CD4-positive, CD25-positive, alpha-beta regulatory T cell (primary cell): ENCODE data around the gene EGFLAM. TPM values are rescaled to one million over a fixed set of nuclear protein-coding genes. Genes with fewer than 3 reads are reported as not detected.

ENCODE experiments used
- ATAC-seq, 2 donors: fragments of 150-1000 bp; cut with Tn5 transposase; one replicate each; pipeline ENCODE4 v1.10.0; 2021; ENCODE audit warnings: low read depth in 2 of 2, moderate number of reproducible peaks in 2 of 2, moderate library complexity in 1 of 2
- DNase-seq, 3 donors: peaks; one replicate each; pipeline versions ENCODE4 v3.0.0 to v3.0.0-alpha.2; 2012 to 2022; ENCODE audit warnings: mixed read lengths in 1 of 3
- H3K27ac ChIP-seq: one replicate; pipeline ENCODE4 v1.7.0; 2013; ENCODE audit warnings: mild to moderate bottlenecking, low read length; ENCODE audit not compliant: insufficient read depth, poor library complexity, severe bottlenecking
- H3K27me3 ChIP-seq: one replicate; pipeline ENCODE4 v1.7.0; 2013; ENCODE audit warnings: low read length; ENCODE audit not compliant: control insufficient read depth, insufficient read depth
- H3K36me3 ChIP-seq: one replicate; pipeline ENCODE4 v1.7.0; 2013; ENCODE audit warnings: mild to moderate bottlenecking, low read length, moderate library complexity; ENCODE audit not compliant: control insufficient read depth, insufficient read depth
- H3K4me1 ChIP-seq: 2 replicates; pipeline ENCODE4 v1.7.0; 2013; ENCODE audit warnings: mild to moderate bottlenecking, low read length; ENCODE audit not compliant: insufficient read depth, control insufficient read depth, poor library complexity, severe bottlenecking
- H3K4me3 ChIP-seq: one replicate; pipeline ENCODE4 v1.7.0; 2013; ENCODE audit warnings: low read depth, mild to moderate bottlenecking, low read length, moderate library complexity
- H3K9me3 ChIP-seq, 2 experiments: 1 replicate in 1 of 2; 2 replicates in 1 of 2; pipeline ENCODE4 v1.7.0; 2013; ENCODE audit warnings: low read length in 2 of 2, mild to moderate bottlenecking in 1 of 2, moderate library complexity in 1 of 2; ENCODE audit not compliant: control insufficient read depth in 2 of 2
- H3K27ac Mint-ChIP-seq, 3 donors: one replicate each; pipeline ENCODE4 v1.8.0; 2020 to 2022; ENCODE audit warnings: mild to moderate bottlenecking in 3 of 3, mixed read lengths in 3 of 3, moderate library complexity in 2 of 3
- H3K27me3 Mint-ChIP-seq: one replicate; pipeline ENCODE4 v1.8.0; 2022; ENCODE audit warnings: mild to moderate bottlenecking, mixed read lengths
- H3K36me3 Mint-ChIP-seq: one replicate; pipeline ENCODE4 v1.8.0; 2020; ENCODE audit warnings: mixed read lengths
- H3K4me1 Mint-ChIP-seq, 4 donors: one replicate each; pipeline ENCODE4 v1.8.0; 2020 to 2022; ENCODE audit warnings: mixed read lengths in 4 of 4, mild to moderate bottlenecking in 1 of 4
- H3K4me3 Mint-ChIP-seq, 4 donors: one replicate each; pipeline ENCODE4 v1.8.0; 2020 to 2022; ENCODE audit warnings: mild to moderate bottlenecking in 4 of 4, mixed read lengths in 4 of 4, moderate library complexity in 3 of 4
- H3K9me3 Mint-ChIP-seq, 7 donors: one replicate each; pipeline ENCODE4 v1.8.0; 2020 to 2022; ENCODE audit warnings: mixed read lengths in 7 of 7, mild to moderate bottlenecking in 3 of 7, moderate library complexity in 2 of 7
- polyA plus RNA-seq, 4 donors: library from polyadenylated mRNA; unstranded; fragments of 300-500 nt; fragmentation: Illumina TruSeq; gene quantifications; one replicate each; pipeline ENCODE4 v1.2.3, GENCODE V29; 2021
- total RNA-seq: library from RNA; stranded (reverse); gene quantifications from one replicate; pipeline ENCODE4 v1.2.3, GENCODE V29; 2022

EGFLAM gene
- total and polyA plus RNA-seq, 5 donors from 2014 or later: not detected

GRCh38 chr5:38316544-38317224 is 58.3 kb downstream of the EGFLAM start:
- H3K36me3 ChIP-seq: no peaks in the 10 kb centered on the region
- Mint-ChIP-seq H3K27ac (no peak overlapping the region), H3K27me3 (peaks cover 4% of the 10 kb centered on the region), H3K36me3 (no peaks in the 10 kb centered on the region), H3K4me3 (no peak overlapping the region), H3K9me3 (peaks cover 0 to 2% (median 0%) of the 10 kb centered on the region in 7 donors), H3K4me1 (no peaks in the 10 kb centered on the region)
- no peak overlapping the region for H3K4me3 ChIP-seq
- DNase-seq (no peak), ATAC-seq (no peak)
- no peaks in the 10 kb centered on the region for H3K4me1 ChIP-seq
- no peaks in the 10 kb centered on the region for H3K27me3 ChIP-seq
- H3K9me3 ChIP-seq: no peaks in the 10 kb centered on the region
- no peak overlapping the region for H3K27ac ChIP-seq

- Mint-ChIP-seq H3K36me3 (no peaks in the 10 kb centered on the region), H3K4me3 (no peak overlapping the region)
These were observed 59.5 kb downstream of the EGFLAM start for GRCh38 chr5:38317868-38318267.

GRCh38 chr5:38319491-38319890 is 61.1 kb downstream of the EGFLAM start:
- H3K27me3 ChIP-seq: no peaks in the 10 kb centered on the region
- H3K36me3 ChIP-seq: no peaks in the 10 kb centered on the region
- Mint-ChIP-seq H3K9me3 (peaks cover 0 to 2% (median 0%) of the 10 kb centered on the region in 7 donors), H3K36me3 (no peaks in the 10 kb centered on the region), H3K4me3 (no peak overlapping the region), H3K27me3 (peaks cover 4% of the 10 kb centered on the region), H3K4me1 (no peaks in the 10 kb centered on the region), H3K27ac (no peak overlapping the region)
- ATAC-seq (no peak), DNase-seq (no peak)
- no peak overlapping the region for H3K4me3 ChIP-seq
- H3K27ac ChIP-seq: no peak overlapping the region
- no peaks in the 10 kb centered on the region for H3K4me1 ChIP-seq
- H3K9me3 ChIP-seq: no peaks in the 10 kb centered on the region

More at GRCh38 chr5:38317868-38318267, 59.5 kb downstream of the EGFLAM start:
- peaks cover 0 to 2% (median 0%) of the 10 kb centered on the region in 7 donors for H3K9me3 Mint-ChIP-seq
- ATAC-seq: no peak
- Histone ChIP-seq H3K4me1 (no peaks in the 10 kb centered on the region), H3K36me3 (no peaks in the 10 kb centered on the region), H3K27me3 (no peaks in the 10 kb centered on the region), H3K27ac (no peak overlapping the region), H3K4me3 (no peak overlapping the region), H3K9me3 (no peaks in the 10 kb centered on the region)
- peaks cover 4% of the 10 kb centered on the region for H3K27me3 Mint-ChIP-seq
- no peak for DNase-seq
- no peaks in the 10 kb centered on the region for H3K4me1 Mint-ChIP-seq
- no peak overlapping the region for H3K27ac Mint-ChIP-seq

GRCh38 chr5:38321978-38322377 is 63.6 kb downstream of the EGFLAM start:
- Mint-ChIP-seq H3K27me3 (no peaks in the 10 kb centered on the region), H3K9me3 (peaks cover 0 to 3% (median 0%) of the 10 kb centered on the region in 7 donors), H3K27ac (no peak overlapping the region), H3K4me1 (no peaks in the 10 kb centered on the region), H3K4me3 (no peak overlapping the region), H3K36me3 (no peaks in the 10 kb centered on the region)
- Histone ChIP-seq H3K4me1 (no peaks in the 10 kb centered on the region), H3K27ac (no peak overlapping the region), H3K27me3 (no peaks in the 10 kb centered on the region), H3K4me3 (no peak overlapping the region), H3K9me3 (no peaks in the 10 kb centered on the region), H3K36me3 (no peaks in the 10 kb centered on the region)
- DNase-seq: no peak
- ATAC-seq: no peak

GRCh38 chr5:38323645-38324295 is 65.4 kb downstream of the EGFLAM start:
- DNase-seq (no peak), ATAC-seq (no peak)
- Histone ChIP-seq H3K9me3 (no peaks in the 10 kb centered on the region), H3K4me3 (no peak overlapping the region), H3K4me1 (no peaks in the 10 kb centered on the region), H3K36me3 (no peaks in the 10 kb centered on the region), H3K27ac (no peak overlapping the region), H3K27me3 (no peaks in the 10 kb centered on the region)
- Mint-ChIP-seq H3K27ac (no peak overlapping the region), H3K4me3 (no peak overlapping the region), H3K27me3 (no peaks in the 10 kb centered on the region), H3K9me3 (peaks cover 0 to 3% (median 0%) of the 10 kb centered on the region in 7 donors), H3K36me3 (no peaks in the 10 kb centered on the region), H3K4me1 (no peaks in the 10 kb centered on the region)

- no peaks in the 10 kb centered on the region for H3K27me3 Mint-ChIP-seq
- H3K36me3 Mint-ChIP-seq: no peaks in the 10 kb centered on the region
- no peaks in the 10 kb centered on the region for H3K9me3 ChIP-seq
- no peaks in the 10 kb centered on the region for H3K27me3 ChIP-seq
- H3K27ac Mint-ChIP-seq: no peak overlapping the region
- H3K36me3 ChIP-seq: no peaks in the 10 kb centered on the region
- DNase-seq (no peak), ATAC-seq (no peak)
- H3K9me3 Mint-ChIP-seq: peaks cover 0 to 6% (median 0%) of the 10 kb centered on the region in 7 donors
- no peaks in the 10 kb centered on the region for H3K4me1 ChIP-seq
- H3K4me3 Mint-ChIP-seq: no peak overlapping the region
- no peak overlapping the region for H3K27ac ChIP-seq
- no peak overlapping the region for H3K4me3 ChIP-seq
- H3K4me1 Mint-ChIP-seq: no peaks in the 10 kb centered on the region
These were observed 70.9 kb downstream of the EGFLAM start for GRCh38 chr5:38329132-38329715.

- Histone ChIP-seq H3K27ac (no peak overlapping the region), H3K4me3 (no peak overlapping the region), H3K9me3 (no peaks in the 10 kb centered on the region), H3K4me1 (no peaks in the 10 kb centered on the region), H3K27me3 (no peaks in the 10 kb centered on the region), H3K36me3 (no peaks in the 10 kb centered on the region)
- H3K9me3 Mint-ChIP-seq: peaks cover 0 to 4% (median 0%) of the 10 kb centered on the region in 7 donors
- H3K4me3 Mint-ChIP-seq: no peak overlapping the region
- DNase-seq (no peak), ATAC-seq (no peak)
- no peaks in the 10 kb centered on the region for H3K4me1 Mint-ChIP-seq
- H3K27me3 Mint-ChIP-seq: no peaks in the 10 kb centered on the region
- no peak overlapping the region for H3K27ac Mint-ChIP-seq
- H3K36me3 Mint-ChIP-seq: no peaks in the 10 kb centered on the region
These were observed 71.8 kb downstream of the EGFLAM start for GRCh38 chr5:38330207-38330606.
